CD8-positive, alpha-beta memory T cell (primary cell): ENCODE data around the gene CHD5. TPM values are rescaled to one million over a fixed set of nuclear protein-coding genes. Genes with fewer than 3 reads are reported as not detected.

Source experiments
- CTCF ChIA-PET: fragments of 350-600 bp; sonication (Branson Sonifier 250); formaldehyde crosslinking; loops from one replicate; lab custom pipeline; 2021; ENCODE audit warnings: antibody characterized with exemption; lab: Charles Lee
- POLR2A ChIA-PET: fragments of 350-600 bp; sonication (Branson Sonifier 250); formaldehyde crosslinking; loops from one replicate; lab custom pipeline; 2021; ENCODE audit warnings: antibody characterized with exemption; lab: Charles Lee
- DNase-seq, 5 donors: peaks; one replicate each; pipeline versions ENCODE4 v3.0.0 to v3.0.0-alpha.2; 2020 to 2022; ENCODE audit warnings: mixed read lengths in 1 of 5
- H3K27ac ChIP-seq: one replicate; pipeline ENCODE4 v1.7.0; 2013; ENCODE audit warnings: low read depth, mild to moderate bottlenecking, low read length, moderate library complexity
- H3K27me3 ChIP-seq: 2 replicates; pipeline ENCODE4 v1.7.0; 2013; ENCODE audit warnings: low read length, mild to moderate bottlenecking; ENCODE audit not compliant: insufficient read depth, poor library complexity, severe bottlenecking
- H3K36me3 ChIP-seq: 2 replicates; pipeline ENCODE4 v1.7.0; 2013; ENCODE audit warnings: mild to moderate bottlenecking, low read length, moderate library complexity; ENCODE audit not compliant: insufficient read depth
- H3K4me1 ChIP-seq: 2 replicates; pipeline ENCODE4 v1.7.0; 2013; ENCODE audit warnings: mild to moderate bottlenecking, low read length, moderate library complexity; ENCODE audit not compliant: insufficient read depth
- H3K4me3 ChIP-seq: 2 replicates; pipeline ENCODE4 v1.7.0; 2013; ENCODE audit warnings: mild to moderate bottlenecking, low read length
- H3K9me3 ChIP-seq: 2 replicates; pipeline ENCODE4 v1.7.0; 2013; ENCODE audit warnings: mild to moderate bottlenecking, low read length
- H3K27ac Mint-ChIP-seq, 8 donors: one replicate each; pipeline ENCODE4 v1.8.0; 2020 to 2021; ENCODE audit warnings: mixed read lengths in 8 of 8, mild to moderate bottlenecking in 6 of 8, inconsistent platforms in 3 of 8, moderate library complexity in 3 of 8
- H3K27me3 Mint-ChIP-seq, 2 donors: one replicate each; pipeline ENCODE4 v1.8.0; 2020 to 2021; ENCODE audit warnings: mixed read lengths in 2 of 2, mild to moderate bottlenecking in 1 of 2, moderate library complexity in 1 of 2
- H3K36me3 Mint-ChIP-seq, 3 donors: one replicate each; pipeline ENCODE4 v1.8.0; 2020 to 2021; ENCODE audit warnings: mixed read lengths in 3 of 3, inconsistent platforms in 1 of 3, mild to moderate bottlenecking in 1 of 3
- H3K4me1 Mint-ChIP-seq, 3 donors: one replicate each; pipeline ENCODE4 v1.8.0; 2020 to 2021; ENCODE audit warnings: mixed read lengths in 3 of 3, inconsistent platforms in 1 of 3, mild to moderate bottlenecking in 1 of 3
- H3K4me3 Mint-ChIP-seq, 7 donors: one replicate each; pipeline ENCODE4 v1.8.0; 2020 to 2021; ENCODE audit warnings: mixed read lengths in 7 of 7, mild to moderate bottlenecking in 6 of 7, moderate library complexity in 4 of 7, inconsistent platforms in 2 of 7
- H3K9me3 Mint-ChIP-seq, 5 donors: one replicate each; pipeline ENCODE4 v1.8.0; 2020 to 2022; ENCODE audit warnings: mixed read lengths in 5 of 5, mild to moderate bottlenecking in 3 of 5, moderate library complexity in 2 of 5, inconsistent platforms in 1 of 5
- polyA plus RNA-seq: library from polyadenylated mRNA; unstranded; fragments of 300-500 nt; fragmentation: Illumina TruSeq; gene quantifications from one replicate; pipeline ENCODE4 v1.2.3, GENCODE V29; 2021
- total RNA-seq, 2 experiments: library from RNA; stranded (reverse); gene quantifications; one replicate each; pipeline ENCODE4 v1.2.3, GENCODE V29; 2021

The CHD5 gene
- total and polyA plus RNA-seq, 3 experiments from 2014 or later: 0.61 to 0.82 TPM; not detected in 1

DNA sequence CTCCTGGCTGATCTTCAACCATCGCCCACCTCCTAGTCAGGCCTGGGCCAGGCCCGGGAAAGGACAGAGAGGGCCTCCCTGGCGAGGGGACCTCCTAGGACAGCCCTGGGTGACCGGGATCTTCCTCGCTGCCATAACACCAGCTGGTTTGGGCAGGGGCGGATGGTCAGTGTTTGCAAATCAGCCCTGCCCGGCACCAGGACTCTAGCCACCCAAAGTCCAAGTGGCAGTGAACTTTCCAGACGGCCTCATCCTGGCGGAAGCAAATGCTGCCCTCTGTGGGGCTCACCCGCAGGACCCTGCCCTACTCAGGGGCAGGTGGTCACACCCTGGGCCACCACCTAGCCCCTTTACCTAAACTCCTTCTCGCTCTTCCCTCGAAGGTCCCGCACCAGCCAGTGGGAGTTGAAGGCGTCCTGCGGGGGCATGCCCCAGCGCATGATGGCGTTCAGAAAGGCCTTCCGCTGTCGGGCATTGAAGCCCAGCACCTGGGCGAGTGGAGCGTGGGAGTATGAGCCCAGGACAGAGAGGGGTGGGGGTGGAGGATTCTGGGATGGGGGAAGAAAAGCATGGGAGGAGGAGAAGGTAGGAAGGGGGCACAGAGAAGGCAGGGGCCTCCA, 55.3 kb downstream of the CHD5 start:
- H3K4me1 ChIP-seq: no peaks in the 10 kb centered on the region
- no peak overlapping the region for H3K27ac ChIP-seq
- H3K36me3 ChIP-seq: no peaks in the 10 kb centered on the region
- ChIA-PET CTCF (no interaction called here), POLR2A (no interaction called here)
- Mint-ChIP-seq H3K27me3 (peaks cover 3 to 13% of the 10 kb centered on the region in 2 donors), H3K36me3 (no peaks in the 10 kb centered on the region), H3K4me1 (peaks cover 0 to 4% (median 0%) of the 10 kb centered on the region in 3 donors), H3K9me3 (no peaks in the 10 kb centered on the region), H3K4me3 (no peak overlapping the region), H3K27ac (no peak overlapping the region)
- H3K27me3 ChIP-seq: no peaks in the 10 kb centered on the region
- no peak for DNase-seq
- H3K9me3 ChIP-seq: no peaks in the 10 kb centered on the region
- no peak overlapping the region for H3K4me3 ChIP-seq

DNA sequence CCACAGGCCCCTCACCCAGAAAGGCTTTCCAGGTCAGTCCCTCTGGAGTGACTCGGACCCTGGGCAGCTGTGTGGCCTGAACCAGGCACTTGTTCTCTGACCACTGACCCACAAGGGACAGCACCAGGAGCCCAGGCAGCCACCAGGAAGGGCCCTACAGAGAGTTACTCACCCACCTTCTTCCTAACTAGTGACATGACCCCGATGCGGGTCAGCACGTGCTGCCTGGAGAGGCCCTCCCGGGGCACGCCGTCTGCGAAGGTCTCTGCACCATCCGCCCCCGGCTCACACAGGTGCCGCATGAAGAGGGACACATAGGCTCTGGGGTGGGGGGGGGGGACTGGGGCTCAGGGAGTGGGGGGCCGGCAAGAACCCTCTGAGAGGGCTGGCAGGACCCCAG, 55.8 kb downstream of the CHD5 start:
- no peaks in the 10 kb centered on the region for H3K9me3 ChIP-seq
- no peak overlapping the region for H3K27ac ChIP-seq
- peaks cover 3 to 13% of the 10 kb centered on the region in 2 donors for H3K27me3 Mint-ChIP-seq
- H3K9me3 Mint-ChIP-seq: no peaks in the 10 kb centered on the region
- ChIA-PET POLR2A (no interaction called here), CTCF (no interaction called here)
- H3K4me3 ChIP-seq: no peak overlapping the region
- no peaks in the 10 kb centered on the region for H3K36me3 ChIP-seq
- H3K27me3 ChIP-seq: no peaks in the 10 kb centered on the region
- no peak overlapping the region for H3K27ac Mint-ChIP-seq
- H3K36me3 Mint-ChIP-seq: no peaks in the 10 kb centered on the region
- H3K4me3 Mint-ChIP-seq: no peak overlapping the region
- DNase-seq: no peak
- H3K4me1 Mint-ChIP-seq: peaks cover 0 to 4% (median 0%) of the 10 kb centered on the region in 3 donors
- no peaks in the 10 kb centered on the region for H3K4me1 ChIP-seq

DNA sequence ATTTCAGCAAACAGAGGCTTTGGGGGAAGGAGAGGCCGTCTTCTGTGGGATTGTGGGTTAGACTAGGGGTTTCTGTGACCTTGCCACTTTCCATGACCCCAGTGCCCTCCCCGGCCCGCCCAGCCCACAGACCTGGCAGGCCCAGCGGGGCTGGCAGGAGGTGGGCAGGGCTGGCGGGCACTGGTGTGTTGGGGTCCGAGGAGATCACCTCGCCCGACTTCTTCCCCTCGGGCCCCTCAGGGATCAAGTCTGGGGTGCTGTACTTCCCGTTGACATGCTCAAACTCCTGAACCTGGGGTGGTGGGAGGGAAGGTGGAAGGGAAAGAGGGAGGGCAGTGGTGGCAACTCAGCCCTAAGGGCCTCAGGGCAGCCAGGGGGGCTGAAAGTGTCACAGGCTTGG, 56.3 kb downstream of the CHD5 start:
- Histone ChIP-seq H3K27me3 (no peaks in the 10 kb centered on the region), H3K27ac (no peak overlapping the region), H3K9me3 (no peaks in the 10 kb centered on the region), H3K36me3 (no peaks in the 10 kb centered on the region), H3K4me3 (no peak overlapping the region), H3K4me1 (no peaks in the 10 kb centered on the region)
- ChIA-PET POLR2A (no interaction called here), CTCF (no interaction called here)
- Mint-ChIP-seq H3K4me3 (no peak overlapping the region), H3K4me1 (peaks cover 0 to 4% (median 0%) of the 10 kb centered on the region in 3 donors), H3K27me3 (peaks cover 3 to 13% of the 10 kb centered on the region in 2 donors), H3K27ac (no peak overlapping the region), H3K9me3 (no peaks in the 10 kb centered on the region), H3K36me3 (no peaks in the 10 kb centered on the region)
- no peak for DNase-seq

- Mint-ChIP-seq H3K27me3 (peaks cover 3 to 13% of the 10 kb centered on the region in 2 donors), H3K4me1 (peaks cover 0 to 3% (median 0%) of the 10 kb centered on the region in 3 donors), H3K4me3 (no peak overlapping the region), H3K27ac (no peak overlapping the region), H3K36me3 (no peaks in the 10 kb centered on the region), H3K9me3 (peaks cover 0 to 2% (median 0%) of the 10 kb centered on the region in 5 donors)
- no peak for DNase-seq
- Histone ChIP-seq H3K9me3 (no peaks in the 10 kb centered on the region), H3K4me1 (no peaks in the 10 kb centered on the region), H3K27ac (no peak overlapping the region), H3K4me3 (no peak overlapping the region), H3K27me3 (no peaks in the 10 kb centered on the region), H3K36me3 (no peaks in the 10 kb centered on the region)
- ChIA-PET POLR2A (no interaction called here), CTCF (no interaction called here)
Observed at GRCh38 chr1:6123083-6123482, 57.0 kb downstream of the CHD5 start.

DNA sequence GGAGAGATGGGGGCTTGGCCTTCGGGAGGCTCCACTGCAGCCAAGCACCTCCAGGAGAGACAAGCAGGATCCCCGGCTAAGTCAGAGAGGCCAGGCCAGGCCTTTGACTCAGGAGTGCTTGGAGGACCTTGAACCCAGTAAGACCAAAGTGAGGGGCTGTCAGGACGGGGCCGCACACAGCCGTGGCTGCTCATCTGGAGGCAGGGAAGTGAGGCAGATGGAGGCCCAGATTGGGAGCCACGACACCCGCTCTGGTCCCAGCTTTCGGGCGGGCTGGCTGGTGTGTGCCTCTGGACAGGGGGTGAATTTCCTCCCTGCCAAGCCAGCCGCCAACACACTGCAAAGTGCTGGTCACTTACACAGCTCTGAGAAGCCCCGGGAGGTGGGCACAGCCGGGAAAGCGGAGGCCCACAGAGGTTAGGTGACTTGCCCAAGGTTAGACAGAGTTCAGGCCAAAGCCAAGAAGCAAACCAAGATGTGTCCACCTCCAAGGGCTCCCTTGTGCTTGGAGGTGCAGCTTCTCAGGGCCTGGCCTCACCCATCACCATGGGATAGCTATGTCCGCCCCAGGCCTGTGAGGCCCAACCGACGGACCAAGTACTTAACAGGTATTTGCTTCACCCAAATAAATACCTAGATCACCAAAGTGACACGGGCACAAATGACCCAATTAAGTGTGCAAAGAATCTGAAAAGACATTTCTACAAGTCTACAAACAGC, 58.3 kb downstream of the CHD5 start:
- Histone ChIP-seq H3K9me3 (no peaks in the 10 kb centered on the region), H3K4me1 (no peaks in the 10 kb centered on the region), H3K27me3 (no peaks in the 10 kb centered on the region), H3K27ac (no peak overlapping the region), H3K36me3 (no peaks in the 10 kb centered on the region), H3K4me3 (no peak overlapping the region)
- H3K36me3 Mint-ChIP-seq: no peaks in the 10 kb centered on the region
- CTCF ChIA-PET: no interaction called here
- H3K4me1 Mint-ChIP-seq: peaks cover 0 to 1% (median 0%) of the 10 kb centered on the region in 3 donors
- POLR2A ChIA-PET: no interaction called here
- no peak overlapping the region for H3K27ac Mint-ChIP-seq
- H3K9me3 Mint-ChIP-seq: peaks cover 2 to 6% (median 4%) of the 10 kb centered on the region in 5 donors
- H3K4me3 Mint-ChIP-seq: no peak overlapping the region
- DNase-seq: no peak
- H3K27me3 Mint-ChIP-seq: peaks cover 3 to 11% of the 10 kb centered on the region in 2 donors

DNA sequence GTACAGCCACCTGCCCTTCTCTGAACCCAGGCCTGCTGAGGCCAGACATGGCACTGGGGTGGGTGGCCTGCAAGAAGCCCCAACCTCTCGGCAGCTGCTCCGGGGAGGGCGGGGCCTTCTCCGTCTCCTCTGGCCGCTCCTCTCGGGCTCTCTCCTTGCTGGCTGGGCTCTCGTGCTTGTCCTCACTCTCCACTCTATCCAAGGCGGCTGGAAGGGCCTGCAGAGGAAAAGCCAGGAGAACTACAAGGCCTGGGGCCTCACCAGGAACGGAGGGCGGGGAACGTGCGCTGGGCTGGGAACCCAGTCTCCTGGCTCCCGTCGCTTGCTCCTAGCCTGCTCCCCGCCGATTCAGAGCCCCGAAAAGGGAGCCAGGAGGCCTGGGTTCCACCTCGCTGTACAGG, 59.1 kb downstream of the CHD5 start:
- Mint-ChIP-seq H3K27ac (no peak overlapping the region), H3K4me3 (no peak overlapping the region)

DNA sequence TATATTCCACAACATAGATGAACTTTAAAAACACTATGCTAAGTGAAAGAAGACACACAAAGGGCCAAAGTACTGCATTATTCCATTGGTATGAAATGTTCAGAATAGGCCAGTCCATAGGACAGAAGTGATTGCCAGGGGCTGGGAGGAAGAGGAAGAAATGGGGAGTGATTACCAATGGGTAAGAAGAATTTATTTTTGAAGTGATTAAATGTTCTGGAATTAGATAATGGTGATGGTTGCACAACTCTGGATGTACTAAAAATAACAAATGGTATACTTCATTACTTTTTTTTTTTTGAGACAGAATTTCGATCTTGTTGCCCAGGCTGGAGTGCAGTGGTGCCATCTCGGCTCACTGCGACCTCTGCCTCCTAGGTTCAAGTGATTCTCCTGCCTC, 61.7 kb downstream of the CHD5 start:
- Mint-ChIP-seq H3K9me3 (peaks cover 5 to 11% (median 6%) of the 10 kb centered on the region in 5 donors), H3K4me1 (peaks cover 2 to 5% (median 4%) of the 10 kb centered on the region in 3 donors), H3K27me3 (peaks cover 0 to 4% of the 10 kb centered on the region in 2 donors), H3K36me3 (no peaks in the 10 kb centered on the region), H3K4me3 (no peak overlapping the region), H3K27ac (no peak overlapping the region)
- Histone ChIP-seq H3K27ac (no peak overlapping the region), H3K4me1 (no peaks in the 10 kb centered on the region), H3K9me3 (no peaks in the 10 kb centered on the region), H3K36me3 (no peaks in the 10 kb centered on the region), H3K27me3 (no peaks in the 10 kb centered on the region), H3K4me3 (no peak overlapping the region)
- POLR2A ChIA-PET: no interaction called here
- DNase-seq: no peak
- CTCF ChIA-PET: no interaction called here

More for the DNA sequence above, 59.1 kb downstream of the CHD5 start:
- no peaks in the 10 kb centered on the region for H3K9me3 ChIP-seq
- no peaks in the 10 kb centered on the region for H3K4me1 ChIP-seq
- H3K27ac ChIP-seq: no peak overlapping the region
- Mint-ChIP-seq H3K27me3 (peaks cover 3 to 8% of the 10 kb centered on the region in 2 donors), H3K4me1 (peaks cover 2 to 5% (median 4%) of the 10 kb centered on the region in 3 donors), H3K36me3 (no peaks in the 10 kb centered on the region), H3K9me3 (peaks cover 5 to 11% (median 6%) of the 10 kb centered on the region in 5 donors)
- ChIA-PET POLR2A (no interaction called here), CTCF (no interaction called here)
- H3K36me3 ChIP-seq: no peaks in the 10 kb centered on the region
- DNase-seq: no peak
- H3K4me3 ChIP-seq: no peak overlapping the region
- H3K27me3 ChIP-seq: no peaks in the 10 kb centered on the region

DNA sequence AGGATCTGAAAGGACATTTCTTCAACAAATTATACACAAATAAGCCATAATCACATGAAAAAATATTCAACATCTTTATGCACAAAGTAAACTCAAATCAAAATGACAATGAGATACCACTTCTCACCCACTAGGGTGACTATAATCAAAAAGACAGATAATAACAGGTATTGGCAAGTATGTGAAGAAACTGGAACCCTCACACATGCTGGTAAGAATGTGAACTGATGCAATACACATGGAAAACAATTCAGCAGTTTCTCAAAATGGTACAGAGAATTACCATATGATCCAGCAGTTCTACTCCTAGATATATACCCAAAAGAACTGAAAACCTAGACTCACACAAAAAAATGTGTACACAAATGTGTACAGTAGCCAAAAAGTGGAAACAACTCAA, 62.5 kb downstream of the CHD5 start:
- Histone ChIP-seq H3K36me3 (no peaks in the 10 kb centered on the region), H3K4me1 (no peaks in the 10 kb centered on the region), H3K27me3 (no peaks in the 10 kb centered on the region), H3K27ac (no peak overlapping the region), H3K9me3 (no peaks in the 10 kb centered on the region), H3K4me3 (no peak overlapping the region)
- Mint-ChIP-seq H3K4me3 (no peak overlapping the region), H3K9me3 (peaks cover 5 to 11% (median 6%) of the 10 kb centered on the region in 5 donors), H3K27ac (no peak overlapping the region), H3K36me3 (no peaks in the 10 kb centered on the region), H3K27me3 (peaks cover 2 to 4% of the 10 kb centered on the region in 2 donors), H3K4me1 (peaks cover 2 to 5% (median 4%) of the 10 kb centered on the region in 3 donors)
- no peak for DNase-seq
- POLR2A ChIA-PET: no interaction called here
- CTCF ChIA-PET: no interaction called here
